HCT116 (cell line): ENCODE data around the gene PPM1D. TPM values are rescaled to one million over a fixed set of nuclear protein-coding genes. Genes with fewer than 3 reads are reported as not detected.

ENCODE experiments used
- ATAC-seq: fragments of 200-7000 bp; cut with Tn5 transposase; 2 replicates; pipeline ENCODE4 v1.9.1; 2020; ENCODE audit warnings: mild to moderate bottlenecking, moderate library complexity
- BruUV-seq: library from RNA; stranded (reverse); fragments of 400-500 nt; replicated peaks from 2 replicates; lab custom pipeline; 2021; lab: Mats Ljungman, UMichigan
- CTCF ChIA-PET: fragments of 300-600 bp; sonication (Branson Sonifier 250); formaldehyde crosslinking; loops from one replicate; lab custom pipeline; 2021; ENCODE audit warnings: antibody characterized with exemption; lab: Charles Lee
- POLR2A ChIA-PET: fragments of 300-600, 350-600 bp; sonication (Branson Sonifier 250); formaldehyde crosslinking; loops from one replicate; lab custom pipeline; 2021; ENCODE audit warnings: antibody characterized with exemption; lab: Charles Lee
- RAD21 ChIA-PET, 2 experiments: fragments of 300-600 bp; sonication (Branson Sonifier 250); formaldehyde crosslinking; loops; one replicate each; lab custom pipeline; 2023; ENCODE audit warnings: low total read pairs in 2 of 2; ENCODE audit not compliant: uncharacterized antibody in 2 of 2, unreplicated experiment in 2 of 2, low non-redundant PET in 1 of 2; lab: Charles Lee
- DNase-seq: peaks from one replicate; pipeline ENCODE4 v3.0.0-alpha.2; 2010; ENCODE audit warnings: low read depth, low spot score
- H2AFZ ChIP-seq: fragments of 200-600 bp; shearing (Covaris generic), sonication (generic); 2 replicates; pipeline ENCODE4 v1.6.1; 2017; ENCODE audit warnings: low read depth, mixed run types, mixed read lengths, antibody characterized with exemption, low read length; ENCODE audit not compliant: poor library complexity, severe bottlenecking
- H3K27ac ChIP-seq: 2 replicates; pipeline ENCODE4 v1.5.1; 2012; ENCODE audit warnings: low read depth, low read length
- H3K27me3 ChIP-seq: fragments of 200-600 bp; sonication (generic); 2 replicates; pipeline ENCODE4 v1.6.1; 2016; ENCODE audit warnings: mixed run types, low read length, mixed read lengths; ENCODE audit not compliant: insufficient read depth
- H3K36me3 ChIP-seq, 2 experiments: fragments of 200-500 bp in 1 of 2; fragments of 200-600 bp in 1 of 2; sonication (Bioruptor generic) in 1 of 2; sonication (generic) in 1 of 2; 2 replicates each; pipeline versions ENCODE4 v1.5.1 to v1.6.1; 2014 to 2016; ENCODE audit warnings: low read length in 2 of 2, inconsistent platforms in 1 of 2, mixed read lengths in 1 of 2, mixed run types in 1 of 2; ENCODE audit not compliant: insufficient read depth in 2 of 2, control insufficient read depth in 1 of 2
- H3K4me1 ChIP-seq, 2 experiments: fragments of 200-600 bp in 1 of 2; sonication (generic) in 1 of 2; 2 replicates each; pipeline versions ENCODE4 v1.5.1 to v1.6.1; 2012 to 2017; ENCODE audit warnings: low read length in 2 of 2, inconsistent platforms in 1 of 2, mild to moderate bottlenecking in 1 of 2, mixed read lengths in 1 of 2, mixed run types in 1 of 2, moderate library complexity in 1 of 2; ENCODE audit not compliant: insufficient read depth in 2 of 2, control insufficient read depth in 1 of 2
- H3K4me2 ChIP-seq: fragments of 200-600 bp; sonication (generic); 2 replicates; pipeline ENCODE4 v1.6.1; 2017; ENCODE audit warnings: mixed run types, low read length, mixed read lengths
- H3K4me3 ChIP-seq, 2 experiments: fragments of 200-600 bp in 1 of 2; sonication (generic) in 1 of 2; replicated peaks in 1 of 2; 2 replicates each; pipeline ENCODE4 v1.5.1; 2011 to 2016; ENCODE audit warnings: low read length in 2 of 2, control low read depth in 1 of 2, low read depth in 1 of 2, mild to moderate bottlenecking in 1 of 2, mixed read lengths in 1 of 2, mixed run types in 1 of 2
- H3K79me2 ChIP-seq: fragments of 200-600 bp; sonication (generic); 2 replicates; pipeline ENCODE4 v1.6.1; 2017; ENCODE audit warnings: mild to moderate bottlenecking, mixed run types, low read length, moderate library complexity, mixed read lengths; ENCODE audit not compliant: insufficient read depth
- H3K9ac ChIP-seq: fragments of 200-600 bp; sonication (generic); 2 replicates; pipeline ENCODE4 v1.6.1; 2016; ENCODE audit warnings: low read length, mixed read lengths
- H3K9me2 ChIP-seq: fragments of 200-600 bp; sonication (generic), shearing (Covaris generic); 2 replicates; pipeline ENCODE4 v1.6.1; 2017; ENCODE audit warnings: mixed run types, mild to moderate bottlenecking, moderate library complexity; ENCODE audit not compliant: insufficient read depth
- H3K9me3 ChIP-seq, 2 experiments: fragments of 200-500 bp in 1 of 2; fragments of 200-600 bp in 1 of 2; sonication (Bioruptor generic) in 1 of 2; sonication (generic) in 1 of 2; 2 replicates each; pipeline ENCODE4 v1.6.1; 2014 to 2017; ENCODE audit warnings: low read length in 2 of 2, mixed read lengths in 2 of 2, inconsistent platforms in 1 of 2, low read depth in 1 of 2, mild to moderate bottlenecking in 1 of 2, mixed run types in 1 of 2, moderate library complexity in 1 of 2; ENCODE audit not compliant: control insufficient read depth in 1 of 2, insufficient read depth in 1 of 2
- H4K20me1 ChIP-seq: fragments of 200-600 bp; sonication (generic), shearing (Covaris generic); 2 replicates; pipeline ENCODE4 v1.6.1; 2017; ENCODE audit warnings: mixed run types, mild to moderate bottlenecking, moderate library complexity; ENCODE audit not compliant: insufficient read depth
- CTCF ChIP-seq, 3 experiments: fragments of 200-600 bp in 1 of 3; sonication (generic) in 1 of 3; IDR thresholded peaks in 2 of 3; conservative IDR thresholded peaks in 1 of 3; 2 replicates each; pipeline ENCODE4 v1.5.1; 2012 to 2017; ENCODE audit warnings: low read depth in 2 of 3, low read length in 2 of 3, antibody characterized with exemption in 1 of 3, borderline replicate concordance in 1 of 3, control low read depth in 1 of 3, mild to moderate bottlenecking in 1 of 3, mixed read lengths in 1 of 3, mixed run types in 1 of 3, moderate library complexity in 1 of 3; ENCODE audit not compliant: insufficient read depth in 1 of 3
- MAX ChIP-seq: IDR thresholded peaks from 2 replicates; pipeline ENCODE4 v1.6.1; 2012
- POLR2AphosphoS5 ChIP-seq: IDR thresholded peaks from 2 replicates; pipeline ENCODE4 v1.6.1; 2011; ENCODE audit warnings: mild to moderate bottlenecking, low read depth, low read length, moderate library complexity
- SRF ChIP-seq: IDR thresholded peaks from 2 replicates; pipeline ENCODE4 v1.6.1; 2012; ENCODE audit warnings: low read depth
- ZFX ChIP-seq: fragments of 450-650 bp; IDR thresholded peaks from 2 replicates; pipeline ENCODE4 v1.6.1; 2017
- intact Hi-C: fragments of 100-400 bp; cut with micrococcal nuclease; formaldehyde crosslinking; loops from 2 replicates; pipeline ENCODE4 v1.10.0; 2022
- total RNA-seq: library from RNA; stranded (reverse); gene quantifications from one replicate; pipeline ENCODE4 v1.2.1, GENCODE V29; 2021; ENCODE audit not compliant: unreplicated experiment

PPM1D gene
- total RNA-seq, 1 experiment from 2014 or later = 29.1 TPM

DNA sequence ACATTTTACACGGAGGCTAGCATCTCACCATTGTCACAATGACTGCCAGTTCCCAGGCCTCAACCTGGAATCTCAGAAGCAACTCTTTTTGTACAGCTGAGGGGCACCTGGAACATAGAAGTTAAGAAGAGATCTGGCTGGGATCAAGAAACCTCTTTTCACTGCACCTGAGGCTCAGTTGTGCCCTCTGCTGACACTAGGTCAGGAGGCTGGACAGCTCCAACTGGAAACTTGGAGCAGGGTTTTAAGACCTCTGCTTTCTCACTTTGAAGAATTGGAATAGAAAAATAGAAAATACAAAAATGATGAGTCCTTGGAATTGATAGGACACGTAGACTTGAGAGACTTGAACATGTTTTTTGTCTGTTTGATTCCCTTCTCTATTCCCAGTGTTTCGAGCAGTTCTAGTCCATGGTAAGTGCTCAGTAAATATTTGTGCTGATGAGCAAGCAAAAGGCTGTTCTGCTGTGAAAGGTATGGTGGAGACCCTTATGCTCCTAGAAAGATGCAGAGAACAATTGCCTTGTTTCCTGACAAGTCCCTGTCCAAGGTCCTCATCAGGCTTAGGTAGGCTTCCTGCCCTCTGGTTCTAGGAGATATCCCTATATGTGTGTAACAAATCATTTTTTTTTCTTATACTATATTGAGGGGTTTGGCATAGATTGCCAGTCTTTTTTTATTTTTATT, 13.6 kb upstream of the PPM1D start (continued):
- TF ChIP-seq ZFX (no peak), MAX (no peak), POLR2AphosphoS5 (no peak)

DNA sequence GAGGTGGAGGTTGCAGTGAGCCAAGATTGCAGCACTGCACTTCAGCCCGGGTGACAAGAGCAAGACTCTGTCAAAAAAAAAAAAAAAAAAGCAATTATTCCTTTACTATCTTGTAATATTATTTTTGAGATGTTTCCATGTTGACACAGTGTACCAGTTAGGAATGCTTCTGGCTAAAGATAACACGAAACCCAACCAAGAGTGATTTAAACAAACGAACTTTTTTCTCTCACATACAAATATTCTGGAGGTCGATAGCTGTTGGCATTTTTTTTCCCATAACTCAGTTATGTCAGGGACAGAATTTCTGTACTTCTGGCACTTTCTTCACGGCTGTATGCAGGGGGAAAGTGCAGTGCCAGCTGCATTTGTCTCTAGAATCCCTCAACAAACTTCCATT, 9.9 kb upstream of the PPM1D start:
- ATAC-seq (no peak), DNase-seq (no peak)
- intact Hi-C loops = no loop called here
- no peak for TF ChIP-seq CTCF (IDR thresholded peaks at IDR 0.05 in 2 of 3, conservative IDR thresholded peaks at IDR 0.05 in 1 of 3; ENCODE audit: borderline replicate concordance in 1 of 3, insufficient read depth in 1 of 3, low read depth in 2 of 3, low read length in 2 of 3)
- TF ChIP-seq SRF = no peak
- Histone ChIP-seq H3K4me2 (no peak overlapping the region), H3K79me2 (no peaks in the 10 kb centered on the region), H4K20me1 (no peaks in the 10 kb centered on the region), H3K4me3 (no peak overlapping the region), H3K9ac (no peak overlapping the region), H3K36me3 (no peaks in the 10 kb centered on the region), H3K27ac (no peak overlapping the region), H3K9me2 (no peaks in the 10 kb centered on the region), H3K9me3 (no peaks in the 10 kb centered on the region), H3K27me3 (no peaks in the 10 kb centered on the region), H2AFZ (no peak overlapping the region), H3K4me1 (peaks cover 0 to 3% of the 10 kb centered on the region in 2 experiments; a peak in 1 of 4 replicates)
- ChIA-PET POLR2A (interaction anchor here (2.4 kb wide), 1 partner anchor 10 kb away, joined by 19 read pairs; the partner anchor contains the start of gene PPM1D), RAD21 (no interaction called here), CTCF (interaction anchor here (1.8 to 2.5 kb wide), 2 partner anchors 10 to 20 kb away, joined by 6 to 12 read pairs; partner anchors contain the start of gene PPM1D)
- BruUV-seq = no TSS peak
